Measurements from ENCODE around the gene TBC1D25. TPM values are rescaled to one million over a fixed set of nuclear protein-coding genes. Genes with fewer than 3 reads are reported as not detected.
"Not testable (repeated sequence)": the region's sequence is repeated elsewhere in the genome, so short reads cannot be mapped to it uniquely, and the experiment has no call there.

The TBC1D25 gene
- total RNA-seq, 2 donors from 2014 or later: 18.8 to 22.2 TPM

GRCh38 chrX:48512371-48512935 lies 27.1 kb upstream of the TBC1D25 start:
- ATAC-seq: no peak
- no peak for DNase-seq (ENCODE audit: low spot score in 2 of 2)
- Mint-ChIP-seq H3K36me3 (no peaks in the 10 kb centered on the region), H3K27ac (peak overlapping the region in 1 of 2 donors; percentile 12), H3K9me3 (no peaks in the 10 kb centered on the region)

GRCh38 chrX:48513670-48514069 lies 25.8 kb upstream of the TBC1D25 start:
- DNase-seq (ENCODE audit: low spot score in 2 of 2) (no peak), ATAC-seq (no peak)
- Mint-ChIP-seq H3K9me3 (no peaks in the 10 kb centered on the region), H3K36me3 (no peaks in the 10 kb centered on the region), H3K27ac (no peak overlapping the region)

GRCh38 chrX:48514126-48514806 lies 25.2 kb upstream of the TBC1D25 start:
- no peaks in the 10 kb centered on the region for H3K9me3 Mint-ChIP-seq
- no peak overlapping the region for H3K27ac Mint-ChIP-seq
- H3K36me3 Mint-ChIP-seq: no peaks in the 10 kb centered on the region
- ATAC-seq: no peak
- DNase-seq (ENCODE audit: low spot score in 2 of 2): no peak

- Mint-ChIP-seq H3K27ac (peak overlapping the region in 1 of 2 donors; percentile 73), H3K9me3 (no peaks in the 10 kb centered on the region), H3K36me3 (no peaks in the 10 kb centered on the region)
- no peak for ATAC-seq
- DNase-seq (ENCODE audit: low spot score in 2 of 2): no peak
These were observed 24.6 kb upstream of the TBC1D25 start for GRCh38 chrX:48514868-48515460.

- DNase-seq (ENCODE audit: low spot score in 2 of 2) (no peak), ATAC-seq (no peak)
- Mint-ChIP-seq H3K9me3 (peaks cover 0 to 3% of the 10 kb centered on the region in 2 donors), H3K36me3 (peaks cover 0 to 3% of the 10 kb centered on the region in 2 donors), H3K27ac (no peak overlapping the region)
These were observed 23.7 kb upstream of the TBC1D25 start for GRCh38 chrX:48515842-48516241.

GRCh38 chrX:48516285-48516684 lies 23.2 kb upstream of the TBC1D25 start:
- DNase-seq (ENCODE audit: low spot score in 2 of 2) (no peak), ATAC-seq (no peak)
- Mint-ChIP-seq H3K9me3 (peaks cover 0 to 3% of the 10 kb centered on the region in 2 donors), H3K36me3 (peaks cover 0 to 5% of the 10 kb centered on the region in 2 donors), H3K27ac (peak overlapping the region in 1 of 2 donors; percentile 65)

GRCh38 chrX:48516987-48517386 lies 22.5 kb upstream of the TBC1D25 start:
- ATAC-seq (no peak), DNase-seq (ENCODE audit: low spot score in 2 of 2) (no peak)
- H3K27ac Mint-ChIP-seq: peak overlapping the region in 1 of 2 donors; percentile 65
- peaks cover 0 to 5% of the 10 kb centered on the region in 2 donors for H3K36me3 Mint-ChIP-seq
- H3K9me3 Mint-ChIP-seq: peaks cover 0 to 3% of the 10 kb centered on the region in 2 donors

- not testable (repeated sequence) for H3K9me3 Mint-ChIP-seq; H3K36me3 Mint-ChIP-seq; DNase-seq (ENCODE audit: low spot score in 2 of 2); ATAC-seq
- H3K27ac Mint-ChIP-seq: peak overlapping the region in 1 of 2 donors; percentile 76
These were observed 20.0 kb upstream of the TBC1D25 start for GRCh38 chrX:48519481-48519880.

- Mint-ChIP-seq H3K9me3 (peaks cover 0 to 3% of the 10 kb centered on the region in 2 donors), H3K27ac (peak overlapping the region; percentile 95 to 97), H3K36me3 (peaks cover 5 to 6% of the 10 kb centered on the region in 2 donors)
- ATAC-seq: no peak
- no peak for DNase-seq (ENCODE audit: low spot score in 2 of 2)
These were observed 19.1 kb upstream of the TBC1D25 start for GRCh38 chrX:48520455-48520854.

GRCh38 chrX:48520976-48521352 lies 18.6 kb upstream of the TBC1D25 start:
- Mint-ChIP-seq H3K9me3 (peaks cover 0 to 3% of the 10 kb centered on the region in 2 donors), H3K36me3 (peaks cover 5 to 6% of the 10 kb centered on the region in 2 donors), H3K27ac (peak overlapping the region; percentile 95 to 97)
- ATAC-seq (peak; percentile 4 to 8), DNase-seq (ENCODE audit: low spot score in 2 of 2) (peak in 1 of 2 donors; percentile 7)

GRCh38 chrX:48521353-48522243 lies 17.9 kb upstream of the TBC1D25 start, which contains the start of gene EBP:
Gene EBP (plus strand): TSS chrX:48521808. CDS start chrX:48523772, 1,964 bp downstream.
- ATAC-seq: peak; percentile 94 to 95
- peaks cover 0 to 3% of the 10 kb centered on the region in 2 donors for H3K9me3 Mint-ChIP-seq
- DNase-seq (ENCODE audit: low spot score in 2 of 2): peak; percentile 92 to 96
- H3K36me3 Mint-ChIP-seq: peaks cover 7 to 10% of the 10 kb centered on the region in 2 donors
- peak within 1 kb of the TSS; percentile 95 to 97 for H3K27ac Mint-ChIP-seq

GRCh38 chrX:48522291-48522690 lies 17.2 kb upstream of the TBC1D25 start:
- Mint-ChIP-seq H3K27ac (peak overlapping the region; percentile 88 to 97), H3K36me3 (peaks cover 10 to 13% of the 10 kb centered on the region in 2 donors), H3K9me3 (peaks cover 0 to 3% of the 10 kb centered on the region in 2 donors)
- DNase-seq (ENCODE audit: low spot score in 2 of 2) (no peak), ATAC-seq (no peak)

GRCh38 chrX:48523682-48524081 lies 15.8 kb upstream of the TBC1D25 start:
- peaks cover 0 to 3% of the 10 kb centered on the region in 2 donors for H3K9me3 Mint-ChIP-seq
- DNase-seq (ENCODE audit: low spot score in 2 of 2): no peak
- no peak for ATAC-seq
- peaks cover 10 to 19% of the 10 kb centered on the region in 2 donors for H3K36me3 Mint-ChIP-seq
- H3K27ac Mint-ChIP-seq: no peak overlapping the region

GRCh38 chrX:48525853-48526252 lies 13.7 kb upstream of the TBC1D25 start:
- not testable (repeated sequence) for H3K27ac Mint-ChIP-seq; ATAC-seq; DNase-seq (ENCODE audit: low spot score in 2 of 2); H3K9me3 Mint-ChIP-seq
- peaks cover 7 to 21% of the 10 kb centered on the region in 2 donors for H3K36me3 Mint-ChIP-seq

GRCh38 chrX:48530736-48531135 lies 8.8 kb upstream of the TBC1D25 start:
- DNase-seq (ENCODE audit: low spot score in 2 of 2) (no peak), ATAC-seq (no peak)
- no peaks in the 10 kb centered on the region for H3K9me3 Mint-ChIP-seq
- H3K27ac Mint-ChIP-seq: no peak overlapping the region
- H3K36me3 Mint-ChIP-seq: peaks cover 6 to 24% of the 10 kb centered on the region in 2 donors

GRCh38 chrX:48531358-48531959 lies 8.1 kb upstream of the TBC1D25 start:
- Mint-ChIP-seq H3K9me3 (no peaks in the 10 kb centered on the region), H3K36me3 (peaks cover 4 to 21% of the 10 kb centered on the region in 2 donors), H3K27ac (peak overlapping the region; percentile 45 to 68)
- ATAC-seq (peak in 1 of 2 donors; percentile 72), DNase-seq (ENCODE audit: low spot score in 2 of 2) (no peak)

Data from activated naive CD4-positive, alpha-beta T cell treated with anti-CD3 and anti-CD28 coated beads, Interleukin-2, amount 50 U/mL, for 72 hours (primary cell).